ENCODE results near the gene SLAMF6.
"Not testable (repeated sequence)": the region's sequence is repeated elsewhere in the genome, so short reads cannot be mapped to it uniquely, and the experiment has no call there.

GRCh38 chr1:160517519-160517918, 5.5 kb downstream of the SLAMF6 start:
- TF ChIP-seq CTCF (IDR thresholded peaks at IDR 0.05); EP300 (IDR thresholded peaks at IDR 0.05); POLR2AphosphoS2 (conservative IDR thresholded peaks at IDR 0.05; ENCODE audit: low read length); JUNB (IDR thresholded peaks at IDR 0.05); MAX (IDR thresholded peaks at IDR 0.05): not testable (repeated sequence)

All from A549 (cell line).